Activated CD4-positive, alpha-beta memory T cell treated with anti-CD3 and anti-CD28 coated beads for 36 hours (primary cell): ENCODE data around the gene SLC35B2. TPM values are rescaled to one million over a fixed set of nuclear protein-coding genes. Genes with fewer than 3 reads are reported as not detected.
A peak's percentile ranks its signal among the peaks of the same experiment; 100 is the strongest.

Source experiments
- CTCF ChIA-PET: fragments of 350-600 bp; sonication (Branson Sonifier 250); formaldehyde crosslinking; loops from one replicate; lab custom pipeline; 2021; ENCODE audit warnings: antibody characterized with exemption, inconsistent platforms; lab: Charles Lee
- POLR2A ChIA-PET: fragments of 350-600 bp; sonication (Branson Sonifier 250); formaldehyde crosslinking; loops from one replicate; lab custom pipeline; 2021; ENCODE audit warnings: antibody characterized with exemption; lab: Charles Lee
- DNase-seq: peaks from one replicate; pipeline ENCODE4 v3.0.0-alpha.2; 2020
- H3K27ac Mint-ChIP-seq: one replicate; pipeline ENCODE4 v1.8.0; 2021; ENCODE audit warnings: mixed read lengths
- H3K27me3 Mint-ChIP-seq: one replicate; pipeline ENCODE4 v1.8.0; 2021; ENCODE audit warnings: mixed read lengths
- H3K36me3 Mint-ChIP-seq: one replicate; pipeline ENCODE4 v1.8.0; 2021; ENCODE audit warnings: mixed read lengths
- H3K4me1 Mint-ChIP-seq: one replicate; pipeline ENCODE4 v1.8.0; 2021; ENCODE audit warnings: low read depth, mixed read lengths
- H3K4me3 Mint-ChIP-seq: one replicate; pipeline ENCODE4 v1.8.0; 2021; ENCODE audit warnings: mild to moderate bottlenecking, mixed read lengths
- H3K9me3 Mint-ChIP-seq: one replicate; pipeline ENCODE4 v1.8.0; 2021; ENCODE audit warnings: mixed read lengths
- intact Hi-C: fragments of 100-400 bp; cut with micrococcal nuclease; formaldehyde crosslinking; loops from one replicate; pipeline ENCODE4 v1.15.1; 2023
- total RNA-seq, 2 experiments: library from RNA; stranded (reverse); gene quantifications; one replicate each; pipeline ENCODE4 v1.2.3, GENCODE V29; 2021

The SLC35B2 gene
- total RNA-seq, 2 experiments from 2014 or later: 16.5 to 16.8 TPM

GRCh38 chr6:44250718-44251123 lies 6.6 kb downstream of the SLC35B2 start:
- Mint-ChIP-seq H3K36me3 (peaks cover 82% of the 10 kb centered on the region), H3K9me3 (no peaks in the 10 kb centered on the region), H3K4me1 (peaks cover 68% of the 10 kb centered on the region), H3K27me3 (peaks cover 4% of the 10 kb centered on the region), H3K27ac (peak overlapping the region; percentile 99), H3K4me3 (peak overlapping the region; percentile 25)
- ChIA-PET CTCF (interaction anchor here (0.7 to 1.7 kb wide), 3 partner anchors 11 to 62 kb away, joined by 3 to 4 read pairs (median 3); partner anchors contain the start of genes AARS2 and SLC29A1), POLR2A (no interaction called here)
- DNase-seq: no peak
- intact Hi-C loops: no loop called here

- Mint-ChIP-seq H3K4me3 (peak overlapping the region; percentile 96), H3K27ac (peak overlapping the region; percentile 99), H3K36me3 (peaks cover 82% of the 10 kb centered on the region), H3K27me3 (peaks cover 4% of the 10 kb centered on the region), H3K4me1 (peaks cover 68% of the 10 kb centered on the region), H3K9me3 (no peaks in the 10 kb centered on the region)
- DNase-seq: no peak
- ChIA-PET POLR2A (interaction anchor here (4.8 to 5.0 kb wide), 2 partner anchors 12 to 13 kb away, joined by 42 to 79 read pairs; no protein-coding TSS in a partner anchor), CTCF (no interaction called here)
- intact Hi-C loops: no loop called here
Measured at GRCh38 chr6:44250067-44250717, 7.1 kb downstream of the SLC35B2 start.

GRCh38 chr6:44249082-44249748 lies 8.1 kb downstream of the SLC35B2 start:
- H3K9me3 Mint-ChIP-seq: no peaks in the 10 kb centered on the region
- peaks cover 63% of the 10 kb centered on the region for H3K4me1 Mint-ChIP-seq
- CTCF ChIA-PET: interaction anchor here (1.1 to 5.1 kb wide), 3 partner anchors 8 to 15 kb away, joined by 3 to 49 read pairs (median 15); partner anchors contain the start of gene SLC35B2
- H3K4me3 Mint-ChIP-seq: peak overlapping the region; percentile 96
- peaks cover 4% of the 10 kb centered on the region for H3K27me3 Mint-ChIP-seq
- POLR2A ChIA-PET: interaction anchor here (4.8 to 6.3 kb wide), 4 partner anchors 8 to 26 kb away, joined by 42 to 139 read pairs (median 86); partner anchors contain the start of genes SLC29A1 and SLC35B2
- peaks cover 73% of the 10 kb centered on the region for H3K36me3 Mint-ChIP-seq
- intact Hi-C loops: loop anchor here (5.0 kb wide), 2 partner anchors 477 to 612 kb away; partner anchors contain the start of genes MAD2L1BP and VEGFA
- peak overlapping the region; percentile 99 for H3K27ac Mint-ChIP-seq
- no peak for DNase-seq

GRCh38 chr6:44248579-44248978 lies 8.7 kb downstream of the SLC35B2 start:
- peaks cover 4% of the 10 kb centered on the region for H3K27me3 Mint-ChIP-seq
- POLR2A ChIA-PET: interaction anchor here (4.8 to 6.3 kb wide), 4 partner anchors 8 to 25 kb away, joined by 42 to 139 read pairs (median 86); partner anchors contain the start of genes SLC29A1 and SLC35B2
- H3K4me3 Mint-ChIP-seq: peak overlapping the region; percentile 96
- intact Hi-C loops: loop anchor here (5.0 kb wide), 2 partner anchors 476 to 611 kb away; partner anchors contain the start of genes MAD2L1BP and VEGFA
- peak overlapping the region; percentile 99 for H3K27ac Mint-ChIP-seq
- H3K36me3 Mint-ChIP-seq: peaks cover 69% of the 10 kb centered on the region
- CTCF ChIA-PET: interaction anchor here (1.1 to 5.1 kb wide), 4 partner anchors 8 to 24 kb away, joined by 3 to 49 read pairs (median 14); partner anchors contain the start of gene SLC35B2
- no peak for DNase-seq
- H3K4me1 Mint-ChIP-seq: peaks cover 59% of the 10 kb centered on the region
- H3K9me3 Mint-ChIP-seq: no peaks in the 10 kb centered on the region

GRCh38 chr6:44247338-44248302 lies 9.7 kb downstream of the SLC35B2 start:
- peak; percentile 94 for DNase-seq
- POLR2A ChIA-PET: interaction anchor here (1.0 to 6.3 kb wide), 17 partner anchors 9 to 477 kb away, joined by 3 to 139 read pairs (median 6); partner anchors contain the start of genes AARS2, CDC5L, MRPL14 and SLC29A1
- H3K36me3 Mint-ChIP-seq: peaks cover 59% of the 10 kb centered on the region
- H3K4me3 Mint-ChIP-seq: peak overlapping the region; percentile 96
- peaks cover 51% of the 10 kb centered on the region for H3K4me1 Mint-ChIP-seq
- no peaks in the 10 kb centered on the region for H3K9me3 Mint-ChIP-seq
- H3K27ac Mint-ChIP-seq: peak overlapping the region; percentile 99
- peaks cover 4% of the 10 kb centered on the region for H3K27me3 Mint-ChIP-seq
- CTCF ChIA-PET: interaction anchor here (1.0 to 5.1 kb wide), 6 partner anchors 9 to 65 kb away, joined by 4 to 49 read pairs (median 12); partner anchors contain the start of genes AARS2 and SLC35B2
- intact Hi-C loops: loop anchor here (1.0 to 5.0 kb wide), 7 partner anchors 10 to 1357 kb away; partner anchors contain the start of genes MAD2L1BP, MRPL14, NFKBIE and SLC35B2

- intact Hi-C loops: loop anchor here (1.0 to 5.0 kb wide), 9 partner anchors 8 to 1356 kb away; partner anchors contain the start of genes MAD2L1BP, MRPL14, NFKBIE and SLC35B2
- DNase-seq: peak; percentile 99
- ChIA-PET CTCF (interaction anchor here (0.5 to 5.1 kb wide), 7 partner anchors 9 to 66 kb away, joined by 3 to 49 read pairs (median 11); partner anchors contain the start of genes AARS2 and SLC35B2), POLR2A (interaction anchor here (0.6 to 6.3 kb wide), 17 partner anchors 9 to 476 kb away, joined by 3 to 139 read pairs (median 6); partner anchors contain the start of genes AARS2, CDC5L, MRPL14 and SLC29A1)
- Mint-ChIP-seq H3K27me3 (peaks cover 4% of the 10 kb centered on the region), H3K36me3 (peaks cover 52% of the 10 kb centered on the region), H3K9me3 (no peaks in the 10 kb centered on the region), H3K4me3 (peak within 1 kb of the TSS; percentile 96), H3K27ac (peak within 1 kb of the TSS; percentile 99), H3K4me1 (peaks cover 45% of the 10 kb centered on the region)
Measured at GRCh38 chr6:44246663-44247337, 10.5 kb downstream of the SLC35B2 start, which contains the start of gene HSP90AB1. Gene HSP90AB1, plus strand, starts transcription at chr6:44247101. Its CDS starts 1,529 bp downstream, at chr6:44248630.

- peaks cover 38% of the 10 kb centered on the region for H3K4me1 Mint-ChIP-seq
- peak; percentile 90 for DNase-seq
- intact Hi-C loops: loop anchor here (1.0 to 5.0 kb wide), 6 partner anchors 8 to 1355 kb away; partner anchors contain the start of genes MAD2L1BP and VEGFA
- ChIA-PET POLR2A (interaction anchor here (0.6 to 6.3 kb wide), 17 partner anchors 8 to 476 kb away, joined by 3 to 139 read pairs (median 6); partner anchors contain the start of genes AARS2, MRPL14, SLC29A1 and SLC35B2), CTCF (interaction anchor here (0.5 to 5.1 kb wide), 8 partner anchors 9 to 48 kb away, joined by 3 to 49 read pairs (median 8); partner anchors contain the start of gene SLC35B2)
- H3K27ac Mint-ChIP-seq: peak overlapping the region; percentile 99
- peaks cover 4% of the 10 kb centered on the region for H3K27me3 Mint-ChIP-seq
- no peaks in the 10 kb centered on the region for H3K9me3 Mint-ChIP-seq
- peak overlapping the region; percentile 96 for H3K4me3 Mint-ChIP-seq
- H3K36me3 Mint-ChIP-seq: peaks cover 45% of the 10 kb centered on the region
Measured at GRCh38 chr6:44245912-44246662, 11.2 kb downstream of the SLC35B2 start.

GRCh38 chr6:44245391-44245911 lies 11.9 kb downstream of the SLC35B2 start:
- Mint-ChIP-seq H3K27ac (peak overlapping the region; percentile 99), H3K4me3 (peak overlapping the region; percentile 96), H3K9me3 (no peaks in the 10 kb centered on the region), H3K27me3 (peaks cover 4% of the 10 kb centered on the region), H3K4me1 (peaks cover 32% of the 10 kb centered on the region), H3K36me3 (peaks cover 39% of the 10 kb centered on the region)
- no peak for DNase-seq
- intact Hi-C loops: loop anchor here (5.0 kb wide), 2 partner anchors 473 to 608 kb away; partner anchors contain the start of genes MAD2L1BP and VEGFA
- ChIA-PET CTCF (interaction anchor here (0.6 to 5.1 kb wide), 7 partner anchors 9 to 149 kb away, joined by 3 to 49 read pairs (median 4); partner anchors contain the start of gene SLC35B2), POLR2A (interaction anchor here (0.7 to 6.3 kb wide), 5 partner anchors 7 to 67 kb away, joined by 3 to 139 read pairs (median 79); partner anchors contain the start of genes AARS2, SLC29A1 and SLC35B2)

- CTCF ChIA-PET: interaction anchor here (1.0 kb wide), 1 partner anchor 75 kb away, joined by 3 read pairs; no protein-coding TSS in a partner anchor
- no peaks in the 10 kb centered on the region for H3K9me3 Mint-ChIP-seq
- intact Hi-C loops: no loop called here
- POLR2A ChIA-PET: interaction anchor here (1.5 to 6.3 kb wide), 2 partner anchors 13 kb away, joined by 8 to 139 read pairs; partner anchors contain the start of gene SLC35B2
- H3K4me1 Mint-ChIP-seq: peaks cover 21% of the 10 kb centered on the region
- H3K27me3 Mint-ChIP-seq: peaks cover 4% of the 10 kb centered on the region
- peaks cover 18% of the 10 kb centered on the region for H3K36me3 Mint-ChIP-seq
- H3K27ac Mint-ChIP-seq: no peak overlapping the region
- DNase-seq: no peak
- H3K4me3 Mint-ChIP-seq: no peak overlapping the region
Measured at GRCh38 chr6:44243345-44243744, 14.0 kb downstream of the SLC35B2 start.
